K562 (cell line): ENCODE results near the gene CAPZA1. TPM values are rescaled to one million over a fixed set of nuclear protein-coding genes. Genes with fewer than 3 reads are reported as not detected.

ENCODE experiments used
- CC2D1A ChIP-seq: fragments of 450-650 bp; IDR thresholded peaks from 2 replicates; pipeline ENCODE4 v1.6.1; 2017; ENCODE audit warnings: mild to moderate bottlenecking
- CREM ChIP-seq: IDR thresholded peaks from 2 replicates; pipeline ENCODE4 v1.6.1; 2014; ENCODE audit warnings: antibody characterized with exemption, low read depth
- EHMT2 ChIP-seq: fragments of 450-650 bp; IDR thresholded peaks from 2 replicates; pipeline ENCODE4 v1.6.1; 2018; ENCODE audit warnings: antibody characterized with exemption
- GATA2 ChIP-seq: sonication (generic); formaldehyde crosslinking; IDR thresholded peaks from 2 replicates; pipeline ENCODE4 v1.4.0; 2020; ENCODE audit warnings: mild to moderate bottlenecking, missing genetic modification reagents
- HMBOX1 ChIP-seq: sonication (generic); IDR thresholded peaks from 2 replicates; pipeline ENCODE4 v1.6.1; 2016
- JUNB ChIP-seq: fragments of 450-650 bp; formaldehyde crosslinking; conservative IDR thresholded peaks from 2 replicates; pipeline ENCODE4 v1.4.0; 2020; ENCODE audit warnings: mild to moderate bottlenecking
- JUND ChIP-seq, 2 experiments: IDR thresholded peaks; 2 replicates in 1 of 2; 3 replicates in 1 of 2; pipeline ENCODE4 v1.6.1; 2011; ENCODE audit warnings: borderline replicate concordance in 2 of 2, low read depth in 2 of 2, low read length in 2 of 2, improper control_type of control experiment in 1 of 2, missing biosample characterization in 1 of 2, missing genetic modification characterization in 1 of 2, missing genetic modification reagents in 1 of 2
- MYC ChIP-seq, 2 experiments: fragments of 250-450 bp in 1 of 2; sonication (Bioruptor Pico) in 1 of 2; IDR thresholded peaks; 2 replicates each; pipeline versions ENCODE4 v1.5.1 to v1.6.1; 2012 to 2021; ENCODE audit warnings: low read depth in 2 of 2, borderline replicate concordance in 1 of 2, improper control_type of control experiment in 1 of 2, low read length in 1 of 2, mild to moderate bottlenecking in 1 of 2, moderate library complexity in 1 of 2
- NCOR1 ChIP-seq: fragments of 450-650 bp; IDR thresholded peaks from 2 replicates; pipeline ENCODE4 v1.6.1; 2016; ENCODE audit warnings: mild to moderate bottlenecking, moderate library complexity
- NFE2 ChIP-seq: IDR thresholded peaks from 2 replicates; pipeline ENCODE4 v1.6.1; 2014; ENCODE audit warnings: antibody characterized with exemption, low read depth
- RCOR1 ChIP-seq, 2 experiments: IDR thresholded peaks; 2 replicates each; pipeline ENCODE4 v1.6.1; 2012; ENCODE audit warnings: low read depth in 2 of 2, low read length in 2 of 2, borderline replicate concordance in 1 of 2, improper control_type of control experiment in 1 of 2
- SMAD3 ChIP-seq: fragments of 450-650 bp; formaldehyde crosslinking; conservative IDR thresholded peaks from 2 replicates; pipeline ENCODE4 v1.4.0; 2020; ENCODE audit warnings: mild to moderate bottlenecking
- SMARCE1 ChIP-seq: fragments of 450-650 bp; IDR thresholded peaks from 2 replicates; pipeline ENCODE4 v1.7.1; 2016; ENCODE audit warnings: mild to moderate bottlenecking
- TRIM28 ChIP-seq: fragments of 450-650 bp; IDR thresholded peaks from 2 replicates; pipeline ENCODE4 v1.6.1; 2017
- USF1 ChIP-seq: sonication (generic); formaldehyde crosslinking; IDR thresholded peaks from 2 replicates; pipeline ENCODE4 v1.9.0; 2022; ENCODE audit warnings: mild to moderate bottlenecking, missing genetic modification reagents
- VEZF1 ChIP-seq: fragments of 200-800 bp; sonication (Bioruptor generic); IDR thresholded peaks from 2 replicates; pipeline ENCODE4 v1.6.1; 2017; ENCODE audit warnings: missing genetic modification characterization, missing compliant biosample characterization
- ZEB2 ChIP-seq: fragments of 450-650 bp; IDR thresholded peaks from 2 replicates; pipeline ENCODE4 v1.6.1; 2016
- polyA plus RNA-seq, 8 experiments: library from polyadenylated mRNA; depleted of rRNA in 4 of 8; stranded (reverse) in 5 of 8; unstranded in 3 of 8; fragments of >200 nt; fragmentation: Nextera tagmentation in 2 of 8; fragmentation: Illumina TruSeq in 1 of 8; extraction: Ambion mirVana in 2 of 8; extraction: Trizol in 1 of 8; gene quantifications; 2 replicates each; pipeline versions ENCODE4 v1.2.1 to v1.2.3, GENCODE V29; 2011 to 2014; ENCODE audit warnings: inconsistent platforms in 1 of 8, missing spikeins in 1 of 8
- total RNA-seq, 7 experiments: library from RNA; depleted of rRNA in 6 of 7; stranded (reverse); fragments of >200 nt in 6 of 7; fragmentation: Illumina TruSeq in 2 of 7; extraction: Trizol in 2 of 7; gene quantifications; 2 replicates each; pipeline versions ENCODE4 v1.2.1 to v1.2.3, GENCODE V29; 2011 to 2021; ENCODE audit warnings: low replicate concordance in 1 of 7
- TF ChIP-seq, protein P1 (sequence below): sonication (generic); formaldehyde crosslinking; IDR thresholded peaks from 2 replicates; pipeline ENCODE4 v1.8.0; 2022; ENCODE audit warnings: mild to moderate bottlenecking, missing genetic modification reagents
- TF ChIP-seq, protein P2 (sequence below): sonication (generic); formaldehyde crosslinking; IDR thresholded peaks from 2 replicates; pipeline ENCODE4 v1.8.1; 2023; ENCODE audit warnings: mild to moderate bottlenecking, missing genetic modification reagents

The CAPZA1 gene
- total and polyA plus RNA-seq, 9 of the 15 experiments (the other 6 are each of a cell fraction or from before 2014, with no cell fraction given): 237 to 1,020 (median 306) TPM

- TF ChIP-seq JUNB: peak; percentile 93
- TF ChIP-seq GATA2 (CRISPR knock-in tag): peak; percentile 32; the same call in 1 of the 2 replicates
- TF ChIP-seq RCOR1 (IDR thresholded peaks at IDR 0.05; ENCODE audit: borderline replicate concordance in 1 of 2, low read depth in 2 of 2, low read length in 2 of 2): peak in 1 of 2 experiments; percentile 77; a peak in 2 of 4 replicates
- peak; percentile 52; the same call in 1 of the 2 replicates for TF ChIP-seq NFE2
- TF ChIP-seq JUND (IDR thresholded peaks at IDR 0.05; ENCODE audit: borderline replicate concordance, low read depth, low read length): peak; percentile 99
- TF ChIP-seq JUND (tag; IDR thresholded peaks at IDR 0.05; ENCODE audit: borderline replicate concordance, low read depth, low read length): peak; percentile 99
- TF ChIP-seq, protein P1, sequence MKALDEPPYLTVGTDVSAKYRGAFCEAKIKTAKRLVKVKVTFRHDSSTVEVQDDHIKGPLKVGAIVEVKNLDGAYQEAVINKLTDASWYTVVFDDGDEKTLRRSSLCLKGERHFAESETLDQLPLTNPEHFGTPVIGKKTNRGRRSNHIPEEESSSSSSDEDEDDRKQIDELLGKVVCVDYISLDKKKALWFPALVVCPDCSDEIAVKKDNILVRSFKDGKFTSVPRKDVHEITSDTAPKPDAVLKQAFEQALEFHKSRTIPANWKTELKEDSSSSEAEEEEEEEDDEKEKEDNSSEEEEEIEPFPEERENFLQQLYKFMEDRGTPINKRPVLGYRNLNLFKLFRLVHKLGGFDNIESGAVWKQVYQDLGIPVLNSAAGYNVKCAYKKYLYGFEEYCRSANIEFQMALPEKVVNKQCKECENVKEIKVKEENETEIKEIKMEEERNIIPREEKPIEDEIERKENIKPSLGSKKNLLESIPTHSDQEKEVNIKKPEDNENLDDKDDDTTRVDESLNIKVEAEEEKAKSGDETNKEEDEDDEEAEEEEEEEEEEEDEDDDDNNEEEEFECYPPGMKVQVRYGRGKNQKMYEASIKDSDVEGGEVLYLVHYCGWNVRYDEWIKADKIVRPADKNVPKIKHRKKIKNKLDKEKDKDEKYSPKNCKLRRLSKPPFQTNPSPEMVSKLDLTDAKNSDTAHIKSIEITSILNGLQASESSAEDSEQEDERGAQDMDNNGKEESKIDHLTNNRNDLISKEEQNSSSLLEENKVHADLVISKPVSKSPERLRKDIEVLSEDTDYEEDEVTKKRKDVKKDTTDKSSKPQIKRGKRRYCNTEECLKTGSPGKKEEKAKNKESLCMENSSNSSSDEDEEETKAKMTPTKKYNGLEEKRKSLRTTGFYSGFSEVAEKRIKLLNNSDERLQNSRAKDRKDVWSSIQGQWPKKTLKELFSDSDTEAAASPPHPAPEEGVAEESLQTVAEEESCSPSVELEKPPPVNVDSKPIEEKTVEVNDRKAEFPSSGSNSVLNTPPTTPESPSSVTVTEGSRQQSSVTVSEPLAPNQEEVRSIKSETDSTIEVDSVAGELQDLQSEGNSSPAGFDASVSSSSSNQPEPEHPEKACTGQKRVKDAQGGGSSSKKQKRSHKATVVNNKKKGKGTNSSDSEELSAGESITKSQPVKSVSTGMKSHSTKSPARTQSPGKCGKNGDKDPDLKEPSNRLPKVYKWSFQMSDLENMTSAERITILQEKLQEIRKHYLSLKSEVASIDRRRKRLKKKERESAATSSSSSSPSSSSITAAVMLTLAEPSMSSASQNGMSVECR: peak; percentile 22; the same call in 1 of the 2 replicates
- TF ChIP-seq SMARCE1: peak; percentile 93
- peak; percentile 71 for TF ChIP-seq MYC (IDR thresholded peaks at IDR 0.05; ENCODE audit: low read depth, low read length)
- no peak for TF ChIP-seq MYC (CRISPR knock-in tag; IDR thresholded peaks at IDR 0.05; ENCODE audit: borderline replicate concordance, low read depth)
- TF ChIP-seq HMBOX1: peak; percentile 95
- TF ChIP-seq VEZF1: 0 out of 2 replicates have a peak, but pooled peaks have one; percentile 15
- peak; percentile 74 for TF ChIP-seq CREM
- peak; percentile 92 for TF ChIP-seq ZEB2
- TF ChIP-seq EHMT2: peak; percentile 52; the same call in 1 of the 2 replicates
- TF ChIP-seq SMAD3: no peak; the same call in 1 of the 2 replicates
- TF ChIP-seq NCOR1: 0 out of 2 replicates have a peak, but pooled peaks have one; percentile 3
- no peak for TF ChIP-seq TRIM28
- TF ChIP-seq USF1 (CRISPR knock-in tag): no peak
- TF ChIP-seq, protein P2, sequence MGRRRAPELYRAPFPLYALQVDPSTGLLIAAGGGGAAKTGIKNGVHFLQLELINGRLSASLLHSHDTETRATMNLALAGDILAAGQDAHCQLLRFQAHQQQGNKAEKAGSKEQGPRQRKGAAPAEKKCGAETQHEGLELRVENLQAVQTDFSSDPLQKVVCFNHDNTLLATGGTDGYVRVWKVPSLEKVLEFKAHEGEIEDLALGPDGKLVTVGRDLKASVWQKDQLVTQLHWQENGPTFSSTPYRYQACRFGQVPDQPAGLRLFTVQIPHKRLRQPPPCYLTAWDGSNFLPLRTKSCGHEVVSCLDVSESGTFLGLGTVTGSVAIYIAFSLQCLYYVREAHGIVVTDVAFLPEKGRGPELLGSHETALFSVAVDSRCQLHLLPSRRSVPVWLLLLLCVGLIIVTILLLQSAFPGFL: no peak
- TF ChIP-seq CC2D1A: peak; percentile 8; the same call in 1 of the 2 replicates
These were observed 44.4 kb upstream of the CAPZA1 start (continued) for GRCh38 chr1:112575154-112575804.
